GF-D8 (cell line): Measurements from ENCODE around the gene IFNA17.
"Not testable (repeated sequence)": the region's sequence is repeated elsewhere in the genome, so short reads cannot be mapped to it uniquely, and the experiment has no call there.

ENCODE experiments used
- DNase-seq: peaks from one replicate; lab custom pipeline; 2025; lab: John Stamatoyannopoulos, UW

Gene IFNA17

GRCh38 chr9:21228122-21228521 is at the start of gene IFNA17:
TSS of gene IFNA17 (minus strand) at chr9:21228222. CDS start at chr9:21228173, 49 bp downstream.
- no peak for DNase-seq

- no peak for DNase-seq
These were observed 40.3 kb upstream of the IFNA17 start for GRCh38 chr9:21268347-21268657.

- DNase-seq = no peak
These were observed 39.7 kb upstream of the IFNA17 start for GRCh38 chr9:21267485-21268346.

- no peak for DNase-seq
These were observed 38.9 kb upstream of the IFNA17 start for GRCh38 chr9:21266733-21267484.

GRCh38 chr9:21265421-21266189 is 37.6 kb upstream of the IFNA17 start:
- DNase-seq = no peak

- no peak for DNase-seq
These were observed 27.7 kb upstream of the IFNA17 start for GRCh38 chr9:21255538-21256212.

GRCh38 chr9:21252721-21253547 is 24.9 kb upstream of the IFNA17 start:
- peak; percentile 52 for DNase-seq

GRCh38 chr9:21251638-21252037 is 23.6 kb upstream of the IFNA17 start:
- DNase-seq = no peak

GRCh38 chr9:21251190-21251589 is 23.2 kb upstream of the IFNA17 start:
- DNase-seq = no peak

GRCh38 chr9:21244836-21245235 is 16.8 kb upstream of the IFNA17 start:
- DNase-seq = peak; percentile 12

GRCh38 chr9:21239911-21240310 is 11.9 kb upstream of the IFNA17 start, which contains the start of gene IFNA14:
TSS of gene IFNA14 (minus strand) at chr9:21240005. CDS start at chr9:21239935, 70 bp downstream.
- no peak for DNase-seq

GRCh38 chr9:21236360-21236714 is 8.3 kb upstream of the IFNA17 start:
- not testable (repeated sequence) for DNase-seq

GRCh38 chr9:21235468-21236359 is 7.7 kb upstream of the IFNA17 start:
- peak; percentile 29 for DNase-seq

- no peak for DNase-seq
These were observed 6.2 kb upstream of the IFNA17 start for GRCh38 chr9:21234153-21234687.

- DNase-seq = no peak
These were observed 5.2 kb upstream of the IFNA17 start for GRCh38 chr9:21233258-21233657.

GRCh38 chr9:21217211-21217610 is 10.8 kb downstream of the IFNA17 start, which contains the start of gene IFNA16:
TSS of gene IFNA16 (minus strand) at chr9:21217311. CDS start at chr9:21217305, 6 bp downstream.
- not testable (repeated sequence) for DNase-seq

GRCh38 chr9:21213411-21214326 is 14.4 kb downstream of the IFNA17 start:
- not testable (repeated sequence) for DNase-seq

- DNase-seq = not testable (repeated sequence)
These were observed 15.9 kb downstream of the IFNA17 start for GRCh38 chr9:21212160-21212559.
